A549 (cell line): Measurements from ENCODE around the gene RNF130.

Experiments
- ESRRA ChIP-seq: fragments of 150-350 bp; IDR thresholded peaks from 2 replicates; pipeline ENCODE4 v1.6.1; 2014; ENCODE audit warnings: mild to moderate bottlenecking, low read length, borderline replicate concordance
- HOXA7 ChIP-seq: fragments of 250-450 bp; sonication (Bioruptor Pico); IDR thresholded peaks from 2 replicates; pipeline ENCODE4 v1.5.0; 2020; ENCODE audit warnings: mild to moderate bottlenecking, moderate library complexity
- NR3C1 ChIP-seq: fragments of >200 bp; sonication (Bioruptor Twin); formaldehyde crosslinking; IDR thresholded peaks from 3 replicates; pipeline ENCODE4 v1.6.1; 2017
- POLR2A ChIP-seq: IDR thresholded peaks from 2 replicates; pipeline ENCODE4 v1.6.1; 2012; ENCODE audit warnings: mild to moderate bottlenecking, low read length
- SREBF2 ChIP-seq: fragments of 450-650 bp; IDR thresholded peaks from 2 replicates; pipeline ENCODE4 v1.6.1; 2014; ENCODE audit warnings: mild to moderate bottlenecking, moderate library complexity
- TF ChIP-seq, protein P1 (sequence below): fragments of >200 bp; sonication (Bioruptor Twin); formaldehyde crosslinking; IDR thresholded peaks from 3 replicates; pipeline ENCODE4 v1.5.1; 2016

DNA sequence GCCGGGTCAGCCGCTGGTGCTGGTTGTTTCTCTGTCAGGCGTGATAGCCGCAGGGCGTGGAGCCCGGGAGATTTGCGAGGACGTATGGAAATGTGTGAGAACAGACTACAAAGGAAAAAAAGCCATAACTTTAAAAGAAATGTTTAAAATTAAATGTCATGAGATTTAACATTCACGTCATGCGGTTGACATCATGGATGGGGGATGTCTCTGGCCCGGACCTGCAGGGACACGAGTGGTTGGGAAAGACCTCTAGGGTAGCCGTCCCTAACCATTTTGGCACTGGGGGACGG is 643 bp upstream of the RNF130 start:
- TF ChIP-seq SREBF2 (no peak), ESRRA (no peak), NR3C1 (no peak), POLR2A (no peak), HOXA7 (CRISPR knock-in tag) (no peak)
- TF ChIP-seq, protein P1, sequence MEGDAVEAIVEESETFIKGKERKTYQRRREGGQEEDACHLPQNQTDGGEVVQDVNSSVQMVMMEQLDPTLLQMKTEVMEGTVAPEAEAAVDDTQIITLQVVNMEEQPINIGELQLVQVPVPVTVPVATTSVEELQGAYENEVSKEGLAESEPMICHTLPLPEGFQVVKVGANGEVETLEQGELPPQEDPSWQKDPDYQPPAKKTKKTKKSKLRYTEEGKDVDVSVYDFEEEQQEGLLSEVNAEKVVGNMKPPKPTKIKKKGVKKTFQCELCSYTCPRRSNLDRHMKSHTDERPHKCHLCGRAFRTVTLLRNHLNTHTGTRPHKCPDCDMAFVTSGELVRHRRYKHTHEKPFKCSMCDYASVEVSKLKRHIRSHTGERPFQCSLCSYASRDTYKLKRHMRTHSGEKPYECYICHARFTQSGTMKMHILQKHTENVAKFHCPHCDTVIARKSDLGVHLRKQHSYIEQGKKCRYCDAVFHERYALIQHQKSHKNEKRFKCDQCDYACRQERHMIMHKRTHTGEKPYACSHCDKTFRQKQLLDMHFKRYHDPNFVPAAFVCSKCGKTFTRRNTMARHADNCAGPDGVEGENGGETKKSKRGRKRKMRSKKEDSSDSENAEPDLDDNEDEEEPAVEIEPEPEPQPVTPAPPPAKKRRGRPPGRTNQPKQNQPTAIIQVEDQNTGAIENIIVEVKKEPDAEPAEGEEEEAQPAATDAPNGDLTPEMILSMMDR: no peak
